Spleen (tissue), 11 donors: ENCODE data around the gene DAB1. TPM values are rescaled to one million over a fixed set of nuclear protein-coding genes. Genes with fewer than 3 reads are reported as not detected.

Source experiments
- DNase-seq: peaks from one replicate; pipeline ENCODE4 v3.0.0-alpha.2; 2020
- H3K27ac ChIP-seq, 8 donors: fragments of 200-600 bp; sonication (generic) in 7 of 8; 1 replicate in 4 of 8; 2 replicates in 4 of 8; pipeline versions ENCODE4 v1.5.0 to v1.8.0; 2016 to 2021; ENCODE audit warnings: inconsistent platforms in 4 of 8, mild to moderate bottlenecking in 4 of 8, moderate library complexity in 1 of 8
- H3K27me3 ChIP-seq, 7 donors: fragments of 200-600 bp; sonication (generic) in 6 of 7; replicated peaks in 1 of 7; 1 replicate in 4 of 7; 2 replicates in 3 of 7; pipeline versions ENCODE4 v1.5.0 to v1.8.0; 2016 to 2021; ENCODE audit warnings: inconsistent platforms in 3 of 7, mild to moderate bottlenecking in 1 of 7
- H3K36me3 ChIP-seq, 6 donors: fragments of 200-600 bp; sonication (generic) in 5 of 6; 1 replicate in 4 of 6; 2 replicates in 2 of 6; pipeline versions ENCODE4 v1.5.0 to v1.8.0; 2016 to 2021; ENCODE audit warnings: inconsistent platforms in 2 of 6
- H3K4me1 ChIP-seq, 6 donors: fragments of 200-600 bp; sonication (generic) in 5 of 6; 1 replicate in 3 of 6; 2 replicates in 3 of 6; pipeline versions ENCODE4 v1.5.0 to v1.8.0; 2016 to 2021; ENCODE audit warnings: inconsistent platforms in 3 of 6
- H3K4me3 ChIP-seq, 8 donors: fragments of 200-600 bp; sonication (generic) in 7 of 8; 1 replicate in 4 of 8; 2 replicates in 4 of 8; pipeline versions ENCODE4 v1.5.0 to v1.8.0; 2016 to 2021; ENCODE audit warnings: inconsistent platforms in 4 of 8, mild to moderate bottlenecking in 4 of 8, moderate library complexity in 2 of 8
- H3K9me3 ChIP-seq, 8 donors: fragments of 200-600 bp; sonication (generic) in 7 of 8; 1 replicate in 4 of 8; 2 replicates in 4 of 8; pipeline versions ENCODE4 v1.5.0 to v1.8.0; 2016 to 2021; ENCODE audit warnings: inconsistent platforms in 4 of 8
- CTCF ChIP-seq, 11 experiments: fragments of 200-600 bp in 7 of 11; fragments of 450-650 bp in 4 of 11; sonication (generic) in 4 of 11; IDR thresholded peaks in 8 of 11; conservative IDR thresholded peaks in 3 of 11; 1 replicate in 7 of 11; 2 replicates in 4 of 11; pipeline versions ENCODE4 v1.4.0 to v1.8.0; 2016 to 2021; ENCODE audit warnings: antibody characterized with exemption in 11 of 11, inconsistent platforms in 4 of 11, mild to moderate bottlenecking in 1 of 11
- POLR2A ChIP-seq, 3 donors: fragments of 450-650 bp; IDR thresholded peaks; one replicate each; pipeline ENCODE4 v1.5.1; 2017; ENCODE audit warnings: antibody characterized with exemption in 3 of 3, mild to moderate bottlenecking in 1 of 3
- POLR2AphosphoS5 ChIP-seq, 3 donors: sonication (generic); formaldehyde crosslinking; IDR thresholded peaks; one replicate each; pipeline ENCODE4 v1.5.1; 2017; ENCODE audit warnings: antibody characterized with exemption in 3 of 3
- WGBS, 5 donors: extraction: QIAGEN DNeasy Blood & Tissue Kit in 3 of 5; methylation state at CpG; one replicate each; pipeline versions ENCODE4 v1.1.5 to v1.1.7; 2013 to 2018; 5-methylcytosine and 5-hydroxymethylcytosine counted together
- intact Hi-C: fragments of 100-400 bp; cut with DNase I; formaldehyde crosslinking; loops from one replicate; pipeline ENCODE4 v1.15.0; 2023; ENCODE audit warnings: low total_unique reads
- polyA plus RNA-seq, 3 donors: library from polyadenylated mRNA; stranded (reverse); fragments of 200-250 nt; gene quantifications; one replicate each; pipeline ENCODE4 v1.2.1, GENCODE V29; 2013
- total RNA-seq, 7 donors: library from RNA; depleted of rRNA in 3 of 7; stranded (reverse); fragments of >200 nt in 3 of 7; fragmentation: NEBNext Ultra II Directional in 4 of 7; extraction: Animal tissue kit (Norgen Biotek cat#: 25700) in 4 of 7; gene quantifications; one replicate each; pipeline versions ENCODE4 v1.1.0 to v1.2.1, GENCODE V29; 2016 to 2021
- donor health status: healthy with polysubstance abuse.
- donor health status: DM: no; HTN: no; CAD: no; lungs with moderate emphysema.
- donor health status: DM: no; HTN: no; CAD: no.
- donor health status: Bipolar disorder and iron deficiency.
- donor health status: healthy.
- donor health status: DM: no; HTN: no; CAD: no.
- donor health status: DM: yes; HTN: yes; CAD: no.

Gene DAB1
- total and polyA plus RNA-seq, 10 donors, result 0.03 to 0.70 (median 0.26) TPM; not detected in 1

GRCh38 chr1:57329001-57329527, 94.8 kb downstream of the DAB1 start:
- no peak overlapping the region for H3K27ac ChIP-seq
- no peaks in the 10 kb centered on the region for H3K4me1 ChIP-seq
- DNase-seq, result no peak
- no peak overlapping the region for H3K4me3 ChIP-seq
- intact Hi-C loops, result no loop called here
- H3K9me3 ChIP-seq, result peaks cover 0 to 8% (median 0%) of the 10 kb centered on the region in 8 donors
- no peaks in the 10 kb centered on the region for H3K36me3 ChIP-seq
- TF ChIP-seq CTCF (IDR thresholded peaks at IDR 0.05 in 8 of 11, conservative IDR thresholded peaks at IDR 0.05 in 3 of 11) (no peak), POLR2A (IDR thresholded peaks at IDR 0.05) (no peak), POLR2AphosphoS5 (IDR thresholded peaks at IDR 0.05) (no peak)
- no peaks in the 10 kb centered on the region for H3K27me3 ChIP-seq
- 82 to 92% (median 87%) methylated on average over 6 of the region's 6 CpGs for WGBS, 5 donors

- intact Hi-C loops, result no loop called here
- no peaks in the 10 kb centered on the region for H3K27me3 ChIP-seq
- H3K27ac ChIP-seq, result no peak overlapping the region
- no peak for DNase-seq
- H3K9me3 ChIP-seq, result peaks cover 0 to 8% (median 0%) of the 10 kb centered on the region in 8 donors
- H3K36me3 ChIP-seq, result no peaks in the 10 kb centered on the region
- 94 to 98% (median 97%) methylated on average over 4 of the region's 4 CpGs for WGBS, 5 donors
- H3K4me3 ChIP-seq, result no peak overlapping the region
- TF ChIP-seq POLR2A (IDR thresholded peaks at IDR 0.05), result no peak
- TF ChIP-seq POLR2AphosphoS5 (IDR thresholded peaks at IDR 0.05), result no peak
- TF ChIP-seq CTCF (IDR thresholded peaks at IDR 0.05 in 8 of 11, conservative IDR thresholded peaks at IDR 0.05 in 3 of 11), result no peak
- no peaks in the 10 kb centered on the region for H3K4me1 ChIP-seq
Measured at GRCh38 chr1:57327946-57328345, 95.9 kb downstream of the DAB1 start.

- Histone ChIP-seq H3K4me3 (no peak overlapping the region), H3K27me3 (no peaks in the 10 kb centered on the region), H3K9me3 (peaks cover 0 to 8% (median 0%) of the 10 kb centered on the region in 8 donors), H3K36me3 (no peaks in the 10 kb centered on the region), H3K4me1 (no peaks in the 10 kb centered on the region), H3K27ac (no peak overlapping the region)
- intact Hi-C loops, result no loop called here
- TF ChIP-seq POLR2AphosphoS5 (IDR thresholded peaks at IDR 0.05), result no peak
- no peak for TF ChIP-seq POLR2A (IDR thresholded peaks at IDR 0.05)
- TF ChIP-seq CTCF (IDR thresholded peaks at IDR 0.05 in 8 of 11, conservative IDR thresholded peaks at IDR 0.05 in 3 of 11), result no peak
- WGBS, 5 donors, result 83 to 92% (median 90%) methylated on average over 5 of the region's 5 CpGs
- no peak for DNase-seq
Measured at GRCh38 chr1:57327336-57327735, 96.5 kb downstream of the DAB1 start.

DNA sequence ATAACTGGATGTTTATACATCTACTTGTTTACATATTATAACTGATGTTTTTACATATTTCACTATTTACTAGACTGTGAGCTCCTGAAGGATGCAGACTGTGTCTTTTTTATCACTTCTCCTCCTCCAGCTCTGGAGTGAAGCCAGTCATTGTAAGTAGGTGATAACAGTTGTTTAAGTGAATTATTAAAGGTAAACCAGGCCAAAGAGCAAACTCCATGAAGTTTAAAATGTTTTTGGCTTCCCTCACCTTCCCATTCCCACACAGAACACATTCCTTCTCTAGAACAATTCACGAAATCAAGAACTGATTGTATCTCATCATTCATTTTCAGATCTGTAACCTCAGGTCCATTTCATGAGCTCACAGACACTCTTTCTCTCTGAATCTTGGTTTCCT, 98.3 kb downstream of the DAB1 start:
- Histone ChIP-seq H3K36me3 (no peaks in the 10 kb centered on the region), H3K9me3 (no peaks in the 10 kb centered on the region), H3K4me3 (no peak overlapping the region), H3K27me3 (no peaks in the 10 kb centered on the region), H3K27ac (no peak overlapping the region), H3K4me1 (no peaks in the 10 kb centered on the region)
- 71 to 86% (median 80%) methylated on average over 1 of the region's 1 CpG for WGBS, 5 donors
- intact Hi-C loops, result no loop called here
- no peak for TF ChIP-seq CTCF (IDR thresholded peaks at IDR 0.05 in 8 of 11, conservative IDR thresholded peaks at IDR 0.05 in 3 of 11)
- no peak for TF ChIP-seq POLR2A (IDR thresholded peaks at IDR 0.05)
- TF ChIP-seq POLR2AphosphoS5 (IDR thresholded peaks at IDR 0.05), result no peak
- no peak for DNase-seq
